HTERT RPE-1 (cell line): ENCODE data around the gene ZNF165.
"Not testable (repeated sequence)": the region's sequence is repeated elsewhere in the genome, so short reads cannot be mapped to it uniquely, and the experiment has no call there.

ENCODE experiments used
- in situ Hi-C: fragments of 300-500 bp; cut with MboI; formaldehyde crosslinking; loops from 4 replicates; pipeline ENCODE4 v1.14.3; 2020; ENCODE audit warnings: low sequenced_read_pairs

Gene ZNF165

DNA sequence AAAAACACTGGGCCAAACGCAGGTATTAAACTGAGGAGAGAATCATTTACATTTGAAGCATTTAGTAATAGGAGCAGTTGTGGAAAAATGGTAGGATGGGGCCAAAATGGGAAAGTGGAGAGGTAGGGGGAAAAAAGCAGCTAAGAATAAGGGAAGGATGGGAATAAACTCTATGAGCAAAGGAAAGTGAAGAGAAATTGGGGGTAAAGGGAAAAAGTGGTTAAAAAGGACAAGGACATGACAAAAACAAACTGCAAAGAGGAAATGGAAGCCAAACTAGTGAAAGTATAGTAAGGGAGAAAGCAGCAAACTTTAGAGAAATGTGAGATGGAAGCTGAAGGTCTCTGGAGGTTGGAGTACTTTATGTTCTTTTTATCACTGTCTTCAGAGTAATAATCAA, 37.8 kb downstream of the ZNF165 start:
- in situ Hi-C loops = no loop called here

GRCh38 chr6:28121876-28122275, 41.5 kb downstream of the ZNF165 start:
- in situ Hi-C loops = no loop called here

GRCh38 chr6:28122283-28122682, 41.9 kb downstream of the ZNF165 start:
- in situ Hi-C loops = not testable (repeated sequence)

DNA sequence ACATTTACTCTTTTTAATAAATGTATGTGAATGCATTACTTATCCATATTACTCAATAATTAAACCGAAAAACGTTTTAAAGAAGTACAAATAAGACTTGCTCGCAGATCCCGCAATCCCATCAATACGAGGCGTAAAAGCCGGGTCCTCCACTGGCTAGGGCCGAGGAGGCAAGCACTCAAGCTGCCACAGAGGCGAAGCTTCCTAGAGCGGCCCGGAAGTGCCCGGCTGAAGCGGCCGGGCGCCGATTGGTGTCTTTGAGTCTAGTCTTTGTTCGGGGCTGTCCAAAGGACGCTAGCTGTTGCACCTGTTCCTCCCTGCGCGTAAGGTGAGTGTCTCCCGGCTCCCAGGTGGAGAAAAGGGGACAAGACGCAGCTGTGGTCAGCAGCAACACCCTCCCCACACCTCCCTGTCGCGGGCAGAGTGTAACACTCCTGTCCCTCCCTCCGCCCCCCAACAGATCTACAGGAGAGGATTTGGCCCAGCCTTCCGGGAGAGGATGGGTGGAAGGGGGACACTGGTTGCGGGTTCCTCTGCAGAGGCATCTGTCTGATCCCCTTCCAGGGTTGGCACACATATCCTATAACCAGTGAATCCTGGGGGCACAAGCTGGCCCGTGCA, 44.1 kb downstream of the ZNF165 start, which contains the start of gene ZSCAN16:
Gene ZSCAN16 (plus strand): TSS at position 260 of the 621 bp plus-strand sequence. CDS start 835 bp downstream, outside the sequence.
- in situ Hi-C loops = no loop called here

DNA sequence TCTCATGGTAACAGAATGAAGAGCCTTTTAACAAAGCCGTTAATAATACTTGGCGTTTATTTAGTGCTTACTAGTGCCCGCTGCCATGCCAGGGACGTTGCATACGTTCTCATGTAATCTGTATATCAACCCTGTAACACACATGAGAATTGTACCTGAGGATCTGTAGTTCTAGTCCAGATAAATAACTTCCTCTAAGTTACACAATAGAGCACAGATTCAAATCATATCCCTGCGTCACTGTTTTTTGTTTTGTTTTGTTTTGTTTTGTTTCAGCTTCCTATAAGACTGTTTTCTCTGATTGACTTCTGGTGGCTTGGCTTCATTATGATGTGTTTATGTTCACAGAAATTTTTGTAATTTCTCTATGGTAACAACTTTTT, 44.6 kb downstream of the ZNF165 start:
- in situ Hi-C loops = no loop called here

DNA sequence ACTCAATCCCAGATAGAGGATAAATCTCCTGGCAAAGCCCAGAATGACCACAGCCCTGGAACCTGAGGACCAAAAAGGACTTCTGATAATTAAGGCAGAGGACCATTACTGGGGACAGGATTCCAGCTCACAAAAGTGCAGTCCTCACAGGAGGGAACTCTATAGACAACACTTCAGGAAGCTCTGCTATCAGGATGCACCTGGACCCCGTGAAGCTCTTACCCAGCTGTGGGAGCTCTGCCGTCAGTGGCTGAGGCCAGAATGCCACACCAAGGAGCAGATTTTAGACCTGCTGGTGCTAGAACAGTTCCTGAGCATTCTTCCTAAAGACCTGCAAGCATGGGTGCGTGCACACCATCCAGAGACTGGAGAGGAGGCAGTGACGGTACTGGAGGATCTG, 45.0 kb downstream of the ZNF165 start:
- in situ Hi-C loops = no loop called here

DNA sequence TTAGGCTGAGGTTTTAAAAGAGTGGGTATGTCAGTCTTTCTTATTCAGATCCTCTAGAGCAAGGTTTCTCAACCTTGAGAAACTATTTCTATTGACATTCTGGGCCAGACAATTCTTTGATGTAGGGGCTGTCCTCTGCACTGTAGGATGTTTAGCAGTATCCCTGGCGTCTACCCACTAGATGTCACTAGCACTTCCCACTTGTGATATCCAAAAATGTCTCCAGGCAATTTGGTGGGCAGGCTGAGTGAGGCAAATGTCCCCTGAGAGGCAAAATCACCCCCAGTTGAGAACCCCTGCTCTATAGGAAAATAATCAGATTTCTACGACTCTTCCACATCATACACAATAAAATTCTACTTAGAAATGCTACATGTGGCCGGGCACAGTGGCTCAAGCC, 53.6 kb downstream of the ZNF165 start:
- in situ Hi-C loops = no loop called here

DNA sequence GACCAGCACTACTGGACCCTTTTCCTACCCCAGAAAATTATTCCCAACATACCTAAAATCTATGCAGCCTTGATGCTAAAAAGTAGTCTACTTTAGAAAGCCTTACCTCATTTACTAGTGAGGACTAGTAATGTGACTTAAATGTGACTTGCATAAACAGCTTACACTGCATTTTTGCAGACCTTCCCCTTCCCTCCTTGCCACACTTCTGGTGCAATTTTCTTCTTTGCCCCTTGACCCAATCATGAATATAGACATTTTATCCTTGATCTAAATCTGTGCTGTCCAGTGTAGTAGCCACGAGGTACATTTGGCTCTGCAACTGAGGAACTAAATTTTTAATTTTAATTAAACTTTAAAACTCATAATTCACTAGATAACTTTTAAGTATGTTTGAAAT, 54.3 kb downstream of the ZNF165 start:
- in situ Hi-C loops = no loop called here

GRCh38 chr6:28135393-28135792, 55.0 kb downstream of the ZNF165 start:
- in situ Hi-C loops = no loop called here

DNA sequence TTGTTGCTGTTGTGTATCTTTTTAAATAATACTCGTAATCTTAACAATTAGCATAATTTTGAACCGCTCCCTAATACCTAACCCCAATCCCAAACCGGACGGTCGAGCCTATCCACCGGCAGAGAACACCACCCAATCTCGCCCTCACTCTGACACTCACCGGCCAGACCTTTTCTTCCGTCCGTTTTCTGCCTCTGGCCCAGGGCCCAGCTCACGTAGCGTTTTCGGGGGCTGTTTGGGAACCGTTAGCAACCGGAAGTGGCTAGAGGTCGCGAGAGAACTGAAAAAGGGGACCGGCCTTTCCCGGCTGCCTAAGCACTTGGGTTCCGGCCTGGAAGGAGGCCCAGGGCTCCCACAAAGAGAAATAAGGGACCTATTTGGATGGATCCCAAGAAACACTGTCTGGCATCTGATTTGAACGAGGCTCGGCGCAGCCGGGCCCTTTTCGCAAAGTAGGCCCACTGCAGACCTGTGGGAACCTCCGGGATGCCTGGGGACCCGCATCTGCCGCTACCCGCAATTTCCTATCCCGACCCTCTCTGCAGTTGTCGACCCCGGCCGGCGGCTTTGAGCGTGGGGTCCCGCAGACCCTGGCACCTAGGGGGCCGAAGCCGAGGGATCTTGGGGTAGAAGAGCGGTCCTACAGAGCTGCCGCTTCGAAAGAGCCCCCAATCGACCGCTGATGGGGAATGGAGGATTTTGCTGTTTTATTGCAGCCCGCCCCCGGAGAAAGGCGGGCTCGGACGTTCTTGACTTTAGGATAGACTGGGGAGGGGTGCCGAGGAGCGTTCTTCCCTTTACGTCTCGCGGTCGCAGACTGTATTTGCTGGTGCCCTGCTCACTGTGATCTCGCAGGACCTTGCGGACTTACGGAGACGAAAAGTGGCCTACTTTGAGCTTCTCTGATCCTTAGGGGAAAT, 56.5 kb downstream of the ZNF165 start:
- in situ Hi-C loops = no loop called here

DNA sequence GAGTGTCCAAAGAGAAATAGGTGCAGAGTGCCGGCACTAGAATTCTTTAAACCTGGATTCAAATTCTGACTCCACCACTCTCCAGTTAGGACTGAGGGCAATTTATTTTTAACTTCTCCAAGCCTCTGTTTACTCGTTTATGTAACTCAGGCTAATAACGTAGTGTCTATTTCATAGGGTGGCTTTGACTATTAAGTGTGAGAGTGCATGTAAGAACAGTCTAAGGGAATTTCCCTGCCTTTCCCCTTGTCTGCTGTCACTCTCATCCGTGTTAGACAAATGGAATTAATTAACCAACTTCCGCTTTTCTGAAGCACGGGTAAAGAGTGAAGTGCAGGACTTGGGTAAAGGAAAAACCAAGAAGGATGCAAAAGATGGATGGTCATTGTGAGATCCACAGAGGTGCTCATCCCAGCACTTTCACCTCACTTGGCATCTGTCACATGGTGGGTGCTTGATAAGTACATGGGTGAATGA, 57.2 kb downstream of the ZNF165 start:
- in situ Hi-C loops = no loop called here
